GM23338 (cell line): ENCODE data around the gene ADAMTS5. TPM values are rescaled to one million over a fixed set of nuclear protein-coding genes. Genes with fewer than 3 reads are reported as not detected.

Source experiments
- ATAC-seq: fragments of 200-7000 bp; cut with Tn5 transposase; 3 replicates; pipeline ENCODE4 v1.9.1; 2020
- DNase-seq: peaks from one replicate; pipeline ENCODE4 v3.0.0-alpha.2; 2015; ENCODE audit warnings: low spot score
- H2AFZ ChIP-seq: fragments of 200-600 bp; sonication (generic); 2 replicates; pipeline ENCODE4 v1.8.0; 2016; ENCODE audit warnings: antibody characterized with exemption, mild to moderate bottlenecking, moderate library complexity
- H3F3A ChIP-seq: fragments of 200-600 bp; sonication (generic); replicated peaks from 2 replicates; pipeline ENCODE4 v1.8.0; 2017; ENCODE audit warnings: antibody characterized with exemption, mixed run types, low read depth
- H3K27ac ChIP-seq: fragments of 200-600 bp; sonication (generic); 2 replicates; pipeline ENCODE4 v1.6.1; 2016; ENCODE audit warnings: low read depth
- H3K27me3 ChIP-seq: fragments of 200-600 bp; sonication (generic); 2 replicates; pipeline ENCODE4 v1.8.0; 2016; ENCODE audit warnings: mild to moderate bottlenecking, mixed run types, moderate library complexity; ENCODE audit not compliant: insufficient read depth
- H3K36me3 ChIP-seq: fragments of 200-600 bp; sonication (generic); 2 replicates; pipeline ENCODE4 v1.8.0; 2016; ENCODE audit warnings: mild to moderate bottlenecking; ENCODE audit not compliant: insufficient read depth
- H3K4me1 ChIP-seq: fragments of 200-600 bp; sonication (generic); 2 replicates; pipeline ENCODE4 v1.8.0; 2016; ENCODE audit warnings: mild to moderate bottlenecking, moderate library complexity; ENCODE audit not compliant: insufficient read depth
- H3K4me2 ChIP-seq: fragments of 200-600 bp; sonication (generic); 2 replicates; pipeline ENCODE4 v1.7.1; 2017; ENCODE audit warnings: mixed run types
- H3K4me3 ChIP-seq: fragments of 200-600 bp; sonication (generic); 2 replicates; pipeline ENCODE4 v1.6.1; 2016; ENCODE audit warnings: mixed run types
- H3K79me2 ChIP-seq: fragments of 200-600 bp; sonication (generic); replicated peaks from 2 replicates; pipeline ENCODE4 v1.8.0; 2017; ENCODE audit warnings: mild to moderate bottlenecking; ENCODE audit not compliant: insufficient read depth
- H3K9me2 ChIP-seq: fragments of 200-600 bp; sonication (generic); 2 replicates; pipeline ENCODE4 v1.8.0; 2017; ENCODE audit not compliant: insufficient read depth
- H4K20me1 ChIP-seq: fragments of 200-600 bp; sonication (generic); replicated peaks from 2 replicates; pipeline ENCODE4 v1.8.0; 2017; ENCODE audit warnings: mild to moderate bottlenecking; ENCODE audit not compliant: insufficient read depth
- H3K27ac Mint-ChIP-seq: 2 replicates; pipeline ENCODE4 v1.8.0; 2020; ENCODE audit warnings: inconsistent platforms, mild to moderate bottlenecking, moderate library complexity, mixed read lengths
- H3K27me3 Mint-ChIP-seq: 3 replicates; pipeline ENCODE4 v1.8.0; 2022; ENCODE audit warnings: low read depth, mild to moderate bottlenecking, moderate library complexity, mixed read lengths, inconsistent platforms; ENCODE audit not compliant: insufficient read depth, poor library complexity
- H3K36me3 Mint-ChIP-seq: 3 replicates; pipeline ENCODE4 v1.8.0; 2021; ENCODE audit warnings: low read depth, mild to moderate bottlenecking, inconsistent platforms, moderate library complexity, mixed read lengths
- H3K4me1 Mint-ChIP-seq: 3 replicates; pipeline ENCODE4 v1.8.0; 2020; ENCODE audit warnings: mild to moderate bottlenecking, inconsistent platforms, mixed read lengths
- H3K4me3 Mint-ChIP-seq: 3 replicates; pipeline ENCODE4 v1.8.0; 2021; ENCODE audit warnings: moderate library complexity, mild to moderate bottlenecking, inconsistent platforms, mixed read lengths
- H3K9me3 Mint-ChIP-seq: 3 replicates; pipeline ENCODE4 v1.8.0; 2020; ENCODE audit warnings: moderate library complexity, mild to moderate bottlenecking, inconsistent platforms, mixed read lengths
- POLR2AphosphoS5 ChIP-seq: IDR thresholded peaks from 2 replicates; pipeline ENCODE4 v1.6.1; 2016; ENCODE audit warnings: antibody characterized with exemption, low read depth
- REST ChIP-seq: IDR thresholded peaks from one replicate; pipeline ENCODE4 v1.6.1; 2018; ENCODE audit warnings: antibody characterized with exemption; ENCODE audit not compliant: unreplicated experiment
- ZNF462 ChIP-seq: fragments of 250-450 bp; sonication (Bioruptor Pico); IDR thresholded peaks from 2 replicates; pipeline ENCODE4 v1.5.0; 2020; ENCODE audit warnings: mild to moderate bottlenecking, moderate library complexity
- polyA plus RNA-seq: library from polyadenylated mRNA; unstranded; fragments of >200 nt; fragmentation: Nextera tagmentation; extraction: Ambion mirVana; gene quantifications from 2 replicates; pipeline ENCODE4 v1.2.1, GENCODE V29; 2016
- total RNA-seq: library from RNA; depleted of rRNA; stranded (reverse); fragments of >200 nt; shearing (Covaris generic); gene quantifications from 2 replicates; pipeline ENCODE4 v1.2.3, GENCODE V29; 2014

The ADAMTS5 gene
- total and polyA plus RNA-seq, 2 experiments from 2014 or later: 0.21 to 0.32 TPM

- Histone ChIP-seq H4K20me1 (no peaks in the 10 kb centered on the region), H3K4me1 (peaks cover 11% of the 10 kb centered on the region; the same call in 1 of the 2 replicates), H3K9me2 (no peaks in the 10 kb centered on the region), H3F3A (no peaks in the 10 kb centered on the region), H3K79me2 (no peaks in the 10 kb centered on the region), H3K4me2 (no peak overlapping the region), H3K4me3 (no peak overlapping the region), H3K27me3 (no peaks in the 10 kb centered on the region), H3K36me3 (no peaks in the 10 kb centered on the region), H3K27ac (no peak overlapping the region), H2AFZ (no peak overlapping the region)
- no peak for ATAC-seq
- H3K9me3 Mint-ChIP-seq: peaks cover 19% of the 10 kb centered on the region
- no peak overlapping the region for H3K27ac Mint-ChIP-seq
- DNase-seq: no peak
- TF ChIP-seq POLR2AphosphoS5: no peak
- no peak for TF ChIP-seq REST
- TF ChIP-seq ZNF462 (CRISPR knock-in tag): no peak
- peaks cover 8% of the 10 kb centered on the region for H3K4me1 Mint-ChIP-seq
- H3K27me3 Mint-ChIP-seq: peaks cover 2% of the 10 kb centered on the region
- no peak overlapping the region for H3K4me3 Mint-ChIP-seq
- H3K36me3 Mint-ChIP-seq: peaks cover 22% of the 10 kb centered on the region
Measured at GRCh38 chr21:26918323-26919079, 48.4 kb downstream of the ADAMTS5 start.
